Measurements from ENCODE around the gene NRIP2. TPM values are rescaled to one million over a fixed set of nuclear protein-coding genes. Genes with fewer than 3 reads are reported as not detected.

Gene NRIP2
- total RNA-seq, 3 donors from 2014 or later = 0.64 to 2.2 (median 0.96) TPM

GRCh38 chr12:2844786-2845185, 10.0 kb upstream of the NRIP2 start:
- DNase-seq (no peak), ATAC-seq (no peak)
- Histone ChIP-seq H3K9me3 (no peaks in the 10 kb centered on the region), H3K4me1 (ENCODE audit: low read depth) (no peaks in the 10 kb centered on the region), H3K4me3 (no peak overlapping the region), H3K36me3 (ENCODE audit: low read depth) (no peaks in the 10 kb centered on the region)
- TF ChIP-seq, protein P1, sequence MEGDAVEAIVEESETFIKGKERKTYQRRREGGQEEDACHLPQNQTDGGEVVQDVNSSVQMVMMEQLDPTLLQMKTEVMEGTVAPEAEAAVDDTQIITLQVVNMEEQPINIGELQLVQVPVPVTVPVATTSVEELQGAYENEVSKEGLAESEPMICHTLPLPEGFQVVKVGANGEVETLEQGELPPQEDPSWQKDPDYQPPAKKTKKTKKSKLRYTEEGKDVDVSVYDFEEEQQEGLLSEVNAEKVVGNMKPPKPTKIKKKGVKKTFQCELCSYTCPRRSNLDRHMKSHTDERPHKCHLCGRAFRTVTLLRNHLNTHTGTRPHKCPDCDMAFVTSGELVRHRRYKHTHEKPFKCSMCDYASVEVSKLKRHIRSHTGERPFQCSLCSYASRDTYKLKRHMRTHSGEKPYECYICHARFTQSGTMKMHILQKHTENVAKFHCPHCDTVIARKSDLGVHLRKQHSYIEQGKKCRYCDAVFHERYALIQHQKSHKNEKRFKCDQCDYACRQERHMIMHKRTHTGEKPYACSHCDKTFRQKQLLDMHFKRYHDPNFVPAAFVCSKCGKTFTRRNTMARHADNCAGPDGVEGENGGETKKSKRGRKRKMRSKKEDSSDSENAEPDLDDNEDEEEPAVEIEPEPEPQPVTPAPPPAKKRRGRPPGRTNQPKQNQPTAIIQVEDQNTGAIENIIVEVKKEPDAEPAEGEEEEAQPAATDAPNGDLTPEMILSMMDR (IDR thresholded peaks at IDR 0.05) = no peak
- intact Hi-C loops (cut with DNase I, micrococcal nuclease) = no loop called here

- ATAC-seq (no peak), DNase-seq (no peak)
- Histone ChIP-seq H3K4me3 (no peak overlapping the region), H3K4me1 (ENCODE audit: low read depth) (no peaks in the 10 kb centered on the region), H3K36me3 (ENCODE audit: low read depth) (no peaks in the 10 kb centered on the region), H3K9me3 (no peaks in the 10 kb centered on the region)
- intact Hi-C loops (cut with DNase I, micrococcal nuclease) = no loop called here
- TF ChIP-seq, protein P1 (IDR thresholded peaks at IDR 0.05) = no peak
These were observed 8.1 kb upstream of the NRIP2 start for GRCh38 chr12:2842948-2843347.

DNA sequence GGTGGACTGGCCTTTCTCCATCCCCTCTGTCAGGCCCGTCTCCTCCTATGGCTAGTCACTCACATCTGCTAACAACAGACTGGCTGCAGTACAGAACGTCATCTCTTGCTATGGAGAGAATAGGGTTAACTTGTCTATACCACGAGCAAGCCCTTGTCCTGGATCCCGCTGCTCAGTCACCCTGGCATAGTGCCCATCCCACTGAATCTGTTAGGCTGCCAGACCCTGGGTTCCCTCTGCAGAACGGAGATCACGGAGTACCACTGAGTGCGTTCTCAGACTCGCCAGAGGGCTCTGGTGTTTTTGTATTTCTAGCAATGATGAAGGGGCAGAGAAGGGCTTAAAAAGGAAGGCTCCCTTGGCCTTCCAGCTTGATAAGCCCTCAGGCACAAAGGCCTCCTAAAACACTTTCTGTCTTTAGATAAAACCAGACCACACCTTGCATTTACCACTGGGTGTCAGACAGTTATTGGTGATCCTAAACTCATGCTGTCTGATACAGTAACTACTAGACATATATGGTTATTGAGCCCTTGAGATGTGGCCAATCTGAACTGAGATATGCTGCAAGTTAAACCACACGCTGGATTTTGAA, 6.3 kb upstream of the NRIP2 start:
- Histone ChIP-seq H3K4me1 (ENCODE audit: low read depth) (no peaks in the 10 kb centered on the region), H3K4me3 (no peak overlapping the region), H3K9me3 (no peaks in the 10 kb centered on the region), H3K36me3 (ENCODE audit: low read depth) (no peaks in the 10 kb centered on the region)
- TF ChIP-seq, protein P1 (IDR thresholded peaks at IDR 0.05) = no peak
- ATAC-seq = no peak
- intact Hi-C loops (cut with DNase I, micrococcal nuclease) = no loop called here
- no peak for DNase-seq

DNA sequence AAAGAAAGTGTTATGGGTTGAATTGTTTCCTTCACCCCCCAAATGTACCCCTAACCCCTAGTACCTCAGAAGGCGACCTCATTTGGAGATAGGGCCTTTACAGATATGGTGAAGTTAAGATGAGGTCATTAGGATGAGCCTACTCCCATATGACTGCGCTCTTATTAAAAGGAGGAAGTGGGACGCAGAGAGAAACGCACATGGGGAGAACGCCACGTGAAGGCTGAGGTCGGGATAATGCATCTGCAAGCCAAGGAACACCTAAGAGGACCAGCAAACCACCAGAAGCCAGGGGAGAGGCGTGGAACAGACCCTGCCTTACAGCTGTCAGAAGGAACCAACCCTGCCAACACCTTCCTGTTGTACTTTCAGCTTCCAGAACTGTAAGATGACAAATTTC, 1.7 kb upstream of the NRIP2 start:
- no peaks in the 10 kb centered on the region for H3K36me3 ChIP-seq (ENCODE audit: low read depth)
- DNase-seq (no peak), ATAC-seq (no peak)
- H3K4me1 ChIP-seq (ENCODE audit: low read depth) = no peaks in the 10 kb centered on the region
- intact Hi-C loops (cut with DNase I, micrococcal nuclease) = no loop called here
- TF ChIP-seq, protein P1 (IDR thresholded peaks at IDR 0.05) = no peak
- H3K4me3 ChIP-seq = no peak overlapping the region
- H3K9me3 ChIP-seq = no peaks in the 10 kb centered on the region

GRCh38 chr12:2835691-2836403, 1.0 kb upstream of the NRIP2 start:
- H3K9me3 ChIP-seq = no peaks in the 10 kb centered on the region
- TF ChIP-seq, protein P1 (IDR thresholded peaks at IDR 0.05) = no peak
- no peaks in the 10 kb centered on the region for H3K36me3 ChIP-seq (ENCODE audit: low read depth)
- H3K4me3 ChIP-seq = no peak overlapping the region
- ATAC-seq = no peak
- H3K4me1 ChIP-seq (ENCODE audit: low read depth) = no peaks in the 10 kb centered on the region
- DNase-seq = no peak
- intact Hi-C loops (cut with DNase I, micrococcal nuclease) = no loop called here

All from mucosa of descending colon (tissue), 3 donors.